HEK293 (cell line): ENCODE measurements around the gene NSFL1C.

Experiments used
- CTCF ChIA-PET: fragments of 350-600 bp; formaldehyde crosslinking; extraction: SDS; loops from one replicate; lab custom pipeline; 2021; ENCODE audit warnings: antibody characterized with exemption; lab: Yijun Ruan, JAX
- POLR2A ChIA-PET: fragments of 300-600 bp; formaldehyde crosslinking; extraction: SDS; loops from one replicate; lab custom pipeline; 2020; ENCODE audit warnings: antibody characterized with exemption, inconsistent platforms; lab: Yijun Ruan, JAX
- H3K27ac ChIP-seq: fragments of 200-500 bp; sonication (Bioruptor generic); 2 replicates; pipeline ENCODE4 v1.5.1; 2014; ENCODE audit warnings: low read depth, low read length, control low read depth, inconsistent platforms; ENCODE audit errors: extremely low read depth
- H3K36me3 ChIP-seq, 2 experiments: fragments of 200-500 bp in 1 of 2; sonication (Bioruptor generic) in 1 of 2; 1 replicate in 1 of 2; 2 replicates in 1 of 2; pipeline ENCODE4 v1.5.1; 2014 to 2017; ENCODE audit warnings: inconsistent platforms in 2 of 2, low read length in 2 of 2; ENCODE audit not compliant: control insufficient read depth in 2 of 2, insufficient read depth in 1 of 2
- H3K4me1 ChIP-seq: fragments of 200-500 bp; sonication (Bioruptor generic); 2 replicates; pipeline ENCODE4 v1.5.1; 2014; ENCODE audit warnings: mild to moderate bottlenecking, low read length, inconsistent platforms; ENCODE audit not compliant: control insufficient read depth, insufficient read depth
- H3K4me3 ChIP-seq: 2 replicates; pipeline ENCODE4 v1.5.1; 2011; ENCODE audit warnings: low read depth, mild to moderate bottlenecking, control low read depth, low read length, moderate library complexity
- H3K9me3 ChIP-seq: fragments of 200-500 bp; sonication (Bioruptor generic); 2 replicates; pipeline ENCODE4 v1.5.1; 2014; ENCODE audit warnings: low read depth, low read length, inconsistent platforms; ENCODE audit not compliant: control insufficient read depth, insufficient read depth
- BCL11A ChIP-seq: fragments of 450-650 bp; formaldehyde crosslinking; IDR thresholded peaks from 2 replicates; pipeline ENCODE4 v1.5.1; 2016; ENCODE audit warnings: low read depth, missing biosample characterization, missing genetic modification characterization
- KLF1 ChIP-seq: fragments of 450-650 bp; formaldehyde crosslinking; IDR thresholded peaks from 2 replicates; pipeline ENCODE4 v1.5.1; 2016; ENCODE audit warnings: missing biosample characterization, missing genetic modification characterization
- SP7 ChIP-seq: fragments of 450-650 bp; formaldehyde crosslinking; IDR thresholded peaks from 2 replicates; pipeline ENCODE4 v1.5.1; 2016; ENCODE audit warnings: missing biosample characterization, missing genetic modification characterization
- ZNF112 ChIP-seq: fragments of 450-650 bp; formaldehyde crosslinking; IDR thresholded peaks from 2 replicates; pipeline ENCODE4 v1.5.0; 2017; ENCODE audit warnings: missing biosample characterization, missing genetic modification characterization
- ZNF169 ChIP-seq: fragments of 450-650 bp; formaldehyde crosslinking; IDR thresholded peaks from 2 replicates; pipeline ENCODE4 v1.5.1; 2016; ENCODE audit warnings: missing biosample characterization, missing genetic modification characterization
- ZNF335 ChIP-seq: fragments of 450-650 bp; formaldehyde crosslinking; conservative IDR thresholded peaks from 2 replicates; pipeline ENCODE4 v1.5.1; 2016; ENCODE audit warnings: missing biosample characterization, missing genetic modification characterization
- ZNF341 ChIP-seq: fragments of 450-650 bp; formaldehyde crosslinking; IDR thresholded peaks from 2 replicates; pipeline ENCODE4; 2016; ENCODE audit warnings: low read depth, missing biosample characterization, missing genetic modification characterization
- ZNF529 ChIP-seq: fragments of 450-650 bp; formaldehyde crosslinking; IDR thresholded peaks from 2 replicates; pipeline ENCODE4 v1.5.1; 2017; ENCODE audit warnings: missing genetic modification characterization, missing biosample characterization; ENCODE audit not compliant: insufficient replicate concordance
- ZNF548 ChIP-seq: fragments of 450-650 bp; formaldehyde crosslinking; IDR thresholded peaks from 2 replicates; pipeline ENCODE4 v1.5.1; 2016; ENCODE audit warnings: missing biosample characterization, missing genetic modification characterization
- ZNF549 ChIP-seq: fragments of 450-650 bp; IDR thresholded peaks from 2 replicates; pipeline ENCODE4 v1.5.1; 2018; ENCODE audit warnings: missing biosample characterization, missing genetic modification characterization, mild to moderate bottlenecking, inconsistent platforms, moderate library complexity
- ZNF555 ChIP-seq: fragments of 450-650 bp; formaldehyde crosslinking; conservative IDR thresholded peaks from 2 replicates; pipeline ENCODE4 v1.5.1; 2017; ENCODE audit warnings: missing biosample characterization, mild to moderate bottlenecking, missing genetic modification characterization, inconsistent platforms
- ZNF600 ChIP-seq: fragments of 450-650 bp; formaldehyde crosslinking; IDR thresholded peaks from 2 replicates; pipeline ENCODE4 v1.5.1; 2016; ENCODE audit warnings: missing biosample characterization, missing genetic modification characterization
- ZNF747 ChIP-seq: fragments of 450-650 bp; formaldehyde crosslinking; IDR thresholded peaks from 2 replicates; pipeline ENCODE4 v1.5.1; 2016; ENCODE audit warnings: missing biosample characterization, missing genetic modification characterization
- ZNF792 ChIP-seq: fragments of 450-650 bp; formaldehyde crosslinking; IDR thresholded peaks from 2 replicates; pipeline ENCODE4 v1.5.1; 2016; ENCODE audit warnings: missing biosample characterization, missing genetic modification characterization
- ZSCAN30 ChIP-seq: fragments of 450-650 bp; IDR thresholded peaks from 2 replicates; pipeline ENCODE4 v1.5.1; 2018; ENCODE audit warnings: missing biosample characterization, mild to moderate bottlenecking, missing genetic modification characterization, moderate library complexity
- TF ChIP-seq, protein P1 (sequence below): fragments of 450-650 bp; formaldehyde crosslinking; IDR thresholded peaks from 2 replicates; pipeline ENCODE4 v1.5.1; 2016; ENCODE audit warnings: missing biosample characterization, missing genetic modification characterization
- TF ChIP-seq, protein P2 (sequence below): fragments of 450-650 bp; formaldehyde crosslinking; IDR thresholded peaks from 2 replicates; pipeline ENCODE4 v1.5.1; 2016; ENCODE audit warnings: missing biosample characterization, missing genetic modification characterization
- TF ChIP-seq, protein P3 (sequence below): fragments of 450-650 bp; formaldehyde crosslinking; IDR thresholded peaks from 2 replicates; pipeline ENCODE4 v1.5.1; 2016; ENCODE audit warnings: missing biosample characterization, missing genetic modification characterization
- TF ChIP-seq, protein P4 (sequence below): fragments of 450-650 bp; IDR thresholded peaks from 2 replicates; pipeline ENCODE4 v1.5.1; 2018; ENCODE audit warnings: missing biosample characterization, mild to moderate bottlenecking, missing genetic modification characterization
- TF ChIP-seq, protein P5 (sequence below): fragments of 450-650 bp; formaldehyde crosslinking; IDR thresholded peaks from 2 replicates; pipeline ENCODE4 v1.5.1; 2017; ENCODE audit warnings: missing biosample characterization, mild to moderate bottlenecking, missing genetic modification characterization, moderate library complexity
- TF ChIP-seq, protein P6 (sequence below): fragments of 450-650 bp; formaldehyde crosslinking; IDR thresholded peaks from 2 replicates; pipeline ENCODE4 v1.5.1; 2016; ENCODE audit warnings: missing biosample characterization, missing genetic modification characterization
- TF ChIP-seq, protein P7 (sequence below): fragments of 450-650 bp; formaldehyde crosslinking; IDR thresholded peaks from 2 replicates; pipeline ENCODE4 v1.5.1; 2017; ENCODE audit warnings: missing biosample characterization, missing genetic modification characterization
- TF ChIP-seq, protein P8 (sequence below): fragments of 450-650 bp; formaldehyde crosslinking; optimal IDR thresholded peaks from 2 replicates; pipeline ENCODE3; 2016; ENCODE audit warnings: missing biosample characterization, mild to moderate bottlenecking, missing genetic modification characterization

Gene NSFL1C

DNA sequence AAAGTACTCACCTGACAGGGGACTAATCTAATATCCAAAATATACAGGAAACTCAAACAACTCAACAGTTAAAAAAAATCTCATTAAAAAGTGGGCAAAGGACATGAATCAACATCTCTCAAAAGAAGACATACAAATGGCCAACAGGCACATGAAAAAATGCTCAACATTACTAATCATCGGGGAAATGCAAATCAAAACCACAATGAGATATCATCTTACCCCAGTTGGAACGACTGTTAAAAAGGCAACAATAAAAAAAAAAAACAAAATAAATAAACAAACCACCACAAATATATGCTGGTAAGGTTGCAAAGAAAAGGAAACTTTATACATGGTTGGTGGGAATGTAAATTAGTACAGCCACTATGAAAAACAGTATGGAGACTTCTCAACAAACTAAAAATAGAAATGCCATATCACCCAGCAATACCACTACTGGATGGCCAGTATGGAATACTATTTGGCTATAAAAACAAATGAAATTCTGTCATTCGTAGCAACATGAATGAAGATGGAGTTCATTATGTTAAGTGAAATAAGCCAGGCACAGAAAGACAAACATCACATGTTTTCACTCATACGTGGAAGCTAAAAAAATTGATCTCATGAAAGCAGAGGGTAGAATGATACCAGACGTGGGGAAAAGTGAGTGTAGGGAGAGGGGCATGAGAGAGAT lies 17.9 kb upstream of the NSFL1C start:
- H3K4me3 ChIP-seq = no peak overlapping the region
- TF ChIP-seq ZNF792 (tag by site-specific recombination) (no peak), ZNF747 (no peak), ZNF548 (tag by site-specific recombination) (no peak), KLF1 (tag by site-specific recombination) (no peak), BCL11A (tag by site-specific recombination) (peak; percentile 81), ZNF555 (tag by site-specific recombination) (no peak), ZNF600 (tag by site-specific recombination) (peak; percentile 38; the same call in 1 of the 2 replicates), ZNF335 (tag by site-specific recombination) (peak; percentile 33), SP7 (tag by site-specific recombination) (no peak), ZNF529 (tag by site-specific recombination) (no peak), ZSCAN30 (tag by site-specific recombination) (no peak), ZNF169 (tag by site-specific recombination) (no peak), ZNF112 (tag by site-specific recombination) (no peak), ZNF341 (tag by site-specific recombination) (no peak), ZNF549 (no peak)
- TF ChIP-seq, protein P1, sequence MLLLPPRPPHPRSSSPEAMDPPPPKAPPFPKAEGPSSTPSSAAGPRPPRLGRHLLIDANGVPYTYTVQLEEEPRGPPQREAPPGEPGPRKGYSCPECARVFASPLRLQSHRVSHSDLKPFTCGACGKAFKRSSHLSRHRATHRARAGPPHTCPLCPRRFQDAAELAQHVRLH = no peak
- TF ChIP-seq, protein P2, sequence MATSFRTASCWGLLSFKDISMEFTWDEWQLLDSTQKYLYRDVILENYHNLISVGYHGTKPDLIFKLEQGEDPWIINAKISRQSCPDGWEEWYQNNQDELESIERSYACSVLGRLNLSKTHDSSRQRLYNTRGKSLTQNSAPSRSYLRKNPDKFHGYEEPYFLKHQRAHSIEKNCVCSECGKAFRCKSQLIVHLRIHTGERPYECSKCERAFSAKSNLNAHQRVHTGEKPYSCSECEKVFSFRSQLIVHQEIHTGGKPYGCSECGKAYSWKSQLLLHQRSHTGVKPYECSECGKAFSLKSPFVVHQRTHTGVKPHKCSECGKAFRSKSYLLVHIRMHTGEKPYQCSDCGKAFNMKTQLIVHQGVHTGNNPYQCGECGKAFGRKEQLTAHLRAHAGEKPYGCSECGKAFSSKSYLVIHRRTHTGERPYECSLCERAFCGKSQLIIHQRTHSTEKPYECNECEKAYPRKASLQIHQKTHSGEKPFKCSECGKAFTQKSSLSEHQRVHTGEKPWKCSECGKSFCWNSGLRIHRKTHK (tag by site-specific recombination) = no peak
- TF ChIP-seq, protein P3, sequence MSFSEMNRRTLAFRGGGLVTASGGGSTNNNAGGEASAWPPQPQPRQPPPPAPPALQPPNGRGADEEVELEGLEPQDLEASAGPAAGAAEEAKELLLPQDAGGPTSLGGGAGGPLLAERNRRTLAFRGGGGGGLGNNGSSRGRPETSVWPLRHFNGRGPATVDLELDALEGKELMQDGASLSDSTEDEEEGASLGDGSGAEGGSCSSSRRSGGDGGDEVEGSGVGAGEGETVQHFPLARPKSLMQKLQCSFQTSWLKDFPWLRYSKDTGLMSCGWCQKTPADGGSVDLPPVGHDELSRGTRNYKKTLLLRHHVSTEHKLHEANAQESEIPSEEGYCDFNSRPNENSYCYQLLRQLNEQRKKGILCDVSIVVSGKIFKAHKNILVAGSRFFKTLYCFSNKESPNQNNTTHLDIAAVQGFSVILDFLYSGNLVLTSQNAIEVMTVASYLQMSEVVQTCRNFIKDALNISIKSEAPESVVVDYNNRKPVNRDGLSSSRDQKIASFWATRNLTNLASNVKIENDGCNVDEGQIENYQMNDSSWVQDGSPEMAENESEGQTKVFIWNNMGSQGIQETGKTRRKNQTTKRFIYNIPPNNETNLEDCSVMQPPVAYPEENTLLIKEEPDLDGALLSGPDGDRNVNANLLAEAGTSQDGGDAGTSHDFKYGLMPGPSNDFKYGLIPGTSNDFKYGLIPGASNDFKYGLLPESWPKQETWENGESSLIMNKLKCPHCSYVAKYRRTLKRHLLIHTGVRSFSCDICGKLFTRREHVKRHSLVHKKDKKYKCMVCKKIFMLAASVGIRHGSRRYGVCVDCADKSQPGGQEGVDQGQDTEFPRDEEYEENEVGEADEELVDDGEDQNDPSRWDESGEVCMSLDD (tag by site-specific recombination) = no peak
- TF ChIP-seq, protein P4, sequence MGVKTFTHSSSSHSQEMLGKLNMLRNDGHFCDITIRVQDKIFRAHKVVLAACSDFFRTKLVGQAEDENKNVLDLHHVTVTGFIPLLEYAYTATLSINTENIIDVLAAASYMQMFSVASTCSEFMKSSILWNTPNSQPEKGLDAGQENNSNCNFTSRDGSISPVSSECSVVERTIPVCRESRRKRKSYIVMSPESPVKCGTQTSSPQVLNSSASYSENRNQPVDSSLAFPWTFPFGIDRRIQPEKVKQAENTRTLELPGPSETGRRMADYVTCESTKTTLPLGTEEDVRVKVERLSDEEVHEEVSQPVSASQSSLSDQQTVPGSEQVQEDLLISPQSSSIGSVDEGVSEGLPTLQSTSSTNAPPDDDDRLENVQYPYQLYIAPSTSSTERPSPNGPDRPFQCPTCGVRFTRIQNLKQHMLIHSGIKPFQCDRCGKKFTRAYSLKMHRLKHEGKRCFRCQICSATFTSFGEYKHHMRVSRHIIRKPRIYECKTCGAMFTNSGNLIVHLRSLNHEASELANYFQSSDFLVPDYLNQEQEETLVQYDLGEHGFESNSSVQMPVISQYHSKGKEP (tag by site-specific recombination) = no peak
- TF ChIP-seq, protein P5, sequence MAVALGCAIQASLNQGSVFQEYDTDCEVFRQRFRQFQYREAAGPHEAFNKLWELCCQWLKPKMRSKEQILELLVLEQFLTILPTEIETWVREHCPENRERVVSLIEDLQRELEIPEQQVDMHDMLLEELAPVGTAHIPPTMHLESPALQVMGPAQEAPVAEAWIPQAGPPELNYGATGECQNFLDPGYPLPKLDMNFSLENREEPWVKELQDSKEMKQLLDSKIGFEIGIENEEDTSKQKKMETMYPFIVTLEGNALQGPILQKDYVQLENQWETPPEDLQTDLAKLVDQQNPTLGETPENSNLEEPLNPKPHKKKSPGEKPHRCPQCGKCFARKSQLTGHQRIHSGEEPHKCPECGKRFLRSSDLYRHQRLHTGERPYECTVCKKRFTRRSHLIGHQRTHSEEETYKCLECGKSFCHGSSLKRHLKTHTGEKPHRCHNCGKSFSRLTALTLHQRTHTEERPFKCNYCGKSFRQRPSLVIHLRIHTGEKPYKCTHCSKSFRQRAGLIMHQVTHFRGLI (tag by site-specific recombination) = no peak
- TF ChIP-seq, protein P6, sequence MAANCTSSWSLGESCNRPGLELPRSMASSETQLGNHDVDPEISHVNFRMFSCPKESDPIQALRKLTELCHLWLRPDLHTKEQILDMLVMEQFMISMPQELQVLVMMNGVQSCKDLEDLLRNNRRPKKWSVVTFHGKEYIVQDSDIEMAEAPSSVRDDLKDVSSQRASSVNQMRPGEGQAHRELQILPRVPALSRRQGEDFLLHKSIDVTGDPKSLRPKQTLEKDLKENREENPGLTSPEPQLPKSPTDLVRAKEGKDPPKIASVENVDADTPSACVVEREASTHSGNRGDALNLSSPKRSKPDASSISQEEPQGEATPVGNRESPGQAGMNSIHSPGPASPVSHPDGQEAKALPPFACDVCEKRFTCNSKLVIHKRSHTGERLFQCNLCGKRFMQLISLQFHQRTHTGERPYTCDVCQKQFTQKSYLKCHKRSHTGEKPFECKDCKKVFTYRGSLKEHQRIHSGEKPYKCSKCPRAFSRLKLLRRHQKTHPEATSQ (tag by site-specific recombination) = no peak
- TF ChIP-seq, protein P7, sequence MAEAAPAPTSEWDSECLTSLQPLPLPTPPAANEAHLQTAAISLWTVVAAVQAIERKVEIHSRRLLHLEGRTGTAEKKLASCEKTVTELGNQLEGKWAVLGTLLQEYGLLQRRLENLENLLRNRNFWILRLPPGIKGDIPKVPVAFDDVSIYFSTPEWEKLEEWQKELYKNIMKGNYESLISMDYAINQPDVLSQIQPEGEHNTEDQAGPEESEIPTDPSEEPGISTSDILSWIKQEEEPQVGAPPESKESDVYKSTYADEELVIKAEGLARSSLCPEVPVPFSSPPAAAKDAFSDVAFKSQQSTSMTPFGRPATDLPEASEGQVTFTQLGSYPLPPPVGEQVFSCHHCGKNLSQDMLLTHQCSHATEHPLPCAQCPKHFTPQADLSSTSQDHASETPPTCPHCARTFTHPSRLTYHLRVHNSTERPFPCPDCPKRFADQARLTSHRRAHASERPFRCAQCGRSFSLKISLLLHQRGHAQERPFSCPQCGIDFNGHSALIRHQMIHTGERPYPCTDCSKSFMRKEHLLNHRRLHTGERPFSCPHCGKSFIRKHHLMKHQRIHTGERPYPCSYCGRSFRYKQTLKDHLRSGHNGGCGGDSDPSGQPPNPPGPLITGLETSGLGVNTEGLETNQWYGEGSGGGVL (tag by site-specific recombination) = 0 out of 2 replicates have a peak, but pooled peaks have one; percentile 6
- TF ChIP-seq, protein P8, sequence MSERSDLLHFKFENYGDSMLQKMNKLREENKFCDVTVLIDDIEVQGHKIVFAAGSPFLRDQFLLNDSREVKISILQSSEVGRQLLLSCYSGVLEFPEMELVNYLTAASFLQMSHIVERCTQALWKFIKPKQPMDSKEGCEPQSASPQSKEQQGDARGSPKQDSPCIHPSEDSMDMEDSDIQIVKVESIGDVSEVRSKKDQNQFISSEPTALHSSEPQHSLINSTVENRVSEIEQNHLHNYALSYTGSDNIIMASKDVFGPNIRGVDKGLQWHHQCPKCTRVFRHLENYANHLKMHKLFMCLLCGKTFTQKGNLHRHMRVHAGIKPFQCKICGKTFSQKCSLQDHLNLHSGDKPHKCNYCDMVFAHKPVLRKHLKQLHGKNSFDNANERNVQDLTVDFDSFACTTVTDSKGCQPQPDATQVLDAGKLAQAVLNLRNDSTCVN (tag by site-specific recombination) = no peak

More for the DNA sequence above, 17.9 kb upstream of the NSFL1C start:
- Histone ChIP-seq H3K4me1 (peaks cover 13% of the 10 kb centered on the region), H3K36me3 (no peaks in the 10 kb centered on the region), H3K9me3 (no peaks in the 10 kb centered on the region), H3K27ac (no peak overlapping the region)
- ChIA-PET POLR2A (no interaction called here), CTCF (interaction anchor here (0.6 to 4.2 kb wide), 3 partner anchors 15 to 867 kb away, joined by 3 to 26 read pairs (median 3); no protein-coding TSS in a partner anchor)
